CD4-positive, alpha-beta T cell treated with Interleukin-1 beta for 1 hour (primary cell): Measurements from ENCODE around the gene NOX5.
"Not testable (repeated sequence)": the region's sequence is repeated elsewhere in the genome, so short reads cannot be mapped to it uniquely, and the experiment has no call there.

Source experiments
- DNase-seq, 2 donors: peaks; one replicate each; pipeline ENCODE4 v3.0.0-alpha.2; 2020 to 2022

The NOX5 gene

GRCh38 chr15:69060744-69061143 is 46.2 kb downstream of the NOX5 start:
- DNase-seq = peak in 1 of 2 donors; percentile 14

DNA sequence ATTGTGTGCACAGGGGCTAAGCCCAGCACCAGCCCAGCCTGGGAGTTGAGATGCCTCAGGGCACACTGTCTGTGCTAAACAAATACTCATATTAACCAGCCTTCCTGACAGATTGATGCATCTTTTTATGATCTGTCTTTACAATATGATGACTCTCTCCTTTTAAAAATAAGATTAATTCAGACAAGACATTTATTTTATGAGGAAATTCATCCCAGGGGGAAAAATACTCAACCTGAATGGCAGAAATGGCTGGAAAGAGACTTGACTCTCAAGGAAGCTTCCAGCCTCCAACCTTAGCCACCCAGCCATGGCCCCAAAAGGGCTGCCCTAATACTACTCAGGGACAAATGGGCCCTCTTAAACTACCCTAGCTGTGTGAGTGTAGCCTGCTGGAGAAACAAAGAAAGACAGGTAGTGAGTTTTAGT is 46.9 kb downstream of the NOX5 start:
- no peak for DNase-seq

DNA sequence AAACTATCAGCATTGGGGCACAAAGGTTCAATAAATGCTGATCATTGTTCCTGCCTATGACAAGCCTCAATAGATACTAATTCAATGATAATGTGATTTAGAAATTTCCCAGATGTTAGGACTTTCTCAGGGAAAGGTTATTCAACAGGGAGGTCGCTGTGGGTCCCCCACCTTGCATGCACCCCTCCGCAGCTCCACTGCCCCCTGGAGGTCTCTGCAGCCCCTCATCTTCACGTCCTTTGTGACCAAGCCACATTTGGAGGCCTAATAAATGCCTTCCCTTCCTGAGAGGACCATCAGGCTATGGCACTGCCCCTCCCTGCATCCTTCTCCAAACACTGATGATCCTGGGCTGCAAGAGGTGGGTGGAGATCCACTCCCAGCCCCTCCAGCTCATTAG is 50.2 kb downstream of the NOX5 start:
- no peak for DNase-seq

DNA sequence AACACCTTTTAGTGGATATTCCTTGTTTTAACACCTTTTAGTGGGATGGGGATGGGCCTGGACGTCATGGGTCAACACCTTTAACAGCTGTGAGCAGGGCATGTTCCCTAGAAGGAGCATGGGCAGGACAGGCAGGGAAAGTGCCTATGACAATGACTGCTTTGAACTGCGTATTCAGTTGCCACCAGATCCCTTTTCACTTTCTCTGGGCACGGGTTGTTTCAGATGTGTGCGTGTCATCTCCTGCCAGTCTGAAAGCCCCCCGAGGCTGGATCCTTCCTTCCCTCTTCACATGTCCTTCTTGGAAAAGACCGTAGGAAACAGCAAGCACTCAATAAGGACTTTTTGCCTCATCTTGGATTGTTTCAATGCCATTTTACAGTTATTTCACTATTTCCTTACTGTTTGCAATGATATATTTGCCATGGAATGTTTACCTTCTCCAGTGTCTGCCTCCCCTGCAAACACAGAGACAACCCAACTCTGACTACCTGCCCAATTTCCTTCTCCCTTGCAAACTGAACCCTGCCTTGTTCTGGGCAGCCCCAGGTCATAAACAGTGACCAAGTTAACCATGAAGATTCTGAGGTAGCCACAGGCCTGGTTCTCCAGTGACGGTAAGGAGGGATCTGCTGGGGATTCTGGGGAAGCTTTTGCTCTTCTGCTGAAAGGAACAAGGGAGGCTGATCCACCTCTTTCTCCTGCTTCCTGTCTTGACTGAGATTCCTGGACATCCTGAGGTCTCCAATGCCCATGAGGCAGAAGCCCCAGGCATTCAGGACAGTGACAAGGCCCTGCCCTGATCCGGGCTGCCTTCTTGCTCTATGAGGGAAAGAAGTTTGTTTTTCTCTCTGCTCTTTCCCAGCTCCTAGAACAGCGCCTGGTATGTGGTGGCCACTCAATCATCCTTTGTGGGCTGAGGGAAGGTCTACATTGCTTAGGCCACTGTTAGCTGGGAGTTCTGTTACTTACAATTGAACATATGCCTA is 51.8 kb downstream of the NOX5 start:
- no peak for DNase-seq

- no peak for DNase-seq
Observed at GRCh38 chr15:69067296-69067695, 52.8 kb downstream of the NOX5 start.

DNA sequence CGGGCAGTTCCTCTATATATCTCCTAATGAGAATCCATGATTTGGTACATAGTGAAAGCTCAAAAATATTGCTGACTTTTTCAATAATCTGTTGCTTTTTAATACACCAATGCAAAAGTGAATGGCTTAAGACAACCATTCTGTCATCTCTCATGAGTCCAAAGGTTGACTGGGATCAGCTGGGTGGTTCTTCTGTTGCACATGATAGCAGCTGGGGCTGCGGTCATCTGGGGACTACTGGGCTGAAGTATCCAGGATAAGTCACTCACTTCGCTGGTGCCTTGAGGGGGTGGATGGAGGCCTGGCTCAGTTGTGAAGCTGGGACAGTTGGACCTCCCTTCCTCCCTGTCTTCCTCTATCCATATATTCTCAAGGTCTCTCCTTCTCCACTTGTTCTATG is 53.7 kb downstream of the NOX5 start:
- no peak for DNase-seq

- DNase-seq = not testable (repeated sequence)
Observed at GRCh38 chr15:69069290-69069689, 54.8 kb downstream of the NOX5 start.

DNA sequence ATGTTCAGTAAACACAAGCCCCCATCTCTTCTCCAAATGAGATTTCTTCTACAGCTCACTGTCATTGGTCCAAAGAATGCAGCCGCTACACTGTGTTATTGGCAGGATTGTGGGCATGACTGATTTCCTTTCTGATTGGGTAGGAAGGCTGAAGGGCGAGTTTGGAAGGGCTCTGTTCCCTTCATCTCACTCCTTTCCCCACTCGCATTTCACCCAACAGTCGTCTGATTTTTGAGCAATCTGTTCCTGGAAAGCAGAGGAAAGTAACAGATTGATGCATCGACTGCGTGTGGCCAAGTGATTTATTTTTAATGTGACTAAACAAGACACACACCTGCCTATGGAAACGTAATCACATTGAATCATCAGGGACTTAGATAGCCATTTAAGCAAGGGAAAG is 55.5 kb downstream of the NOX5 start:
- DNase-seq = no peak

- no peak for DNase-seq
Observed at GRCh38 chr15:69070396-69070795, 55.9 kb downstream of the NOX5 start.

GRCh38 chr15:69071260-69071659 is 56.8 kb downstream of the NOX5 start:
- no peak for DNase-seq

- DNase-seq = no peak
Observed at GRCh38 chr15:69072906-69073305, 58.4 kb downstream of the NOX5 start.

- no peak for DNase-seq
Observed at GRCh38 chr15:69074001-69074842, 59.7 kb downstream of the NOX5 start.

GRCh38 chr15:69074843-69075224 is 60.3 kb downstream of the NOX5 start:
- DNase-seq = no peak

- no peak for DNase-seq
Observed at GRCh38 chr15:69075440-69075839, 60.9 kb downstream of the NOX5 start.

- no peak for DNase-seq
Observed at GRCh38 chr15:69076756-69077155, 62.3 kb downstream of the NOX5 start.

GRCh38 chr15:69078638-69079037 is 64.1 kb downstream of the NOX5 start:
- no peak for DNase-seq

- no peak for DNase-seq
Observed at GRCh38 chr15:69080295-69081248, 66.1 kb downstream of the NOX5 start.

GRCh38 chr15:69081310-69082004 is 67.0 kb downstream of the NOX5 start:
- DNase-seq = no peak

DNA sequence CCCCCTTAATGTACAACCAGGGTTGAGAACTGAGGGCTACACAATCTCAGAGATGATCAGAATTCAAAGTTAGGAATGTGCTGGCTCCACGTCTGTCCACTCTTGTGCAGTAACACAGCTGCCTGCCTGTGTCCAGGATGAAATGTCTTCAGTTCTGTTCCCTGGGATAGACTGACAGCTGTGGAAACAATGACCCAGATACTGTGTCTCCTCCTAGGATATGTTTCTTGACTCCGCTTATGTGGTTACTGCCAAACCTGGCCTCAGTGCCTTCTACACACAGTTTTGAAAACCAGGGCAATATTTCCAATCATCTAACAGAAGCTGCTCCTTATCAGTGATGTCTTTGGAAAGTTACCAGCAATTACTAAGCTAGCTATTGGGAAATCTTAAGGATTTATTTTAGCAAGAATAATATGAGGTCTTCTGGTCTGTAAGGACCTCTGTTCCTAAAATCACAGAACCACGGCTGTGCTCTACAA is 67.6 kb downstream of the NOX5 start:
- DNase-seq = no peak

GRCh38 chr15:69082554-69082953 is 68.1 kb downstream of the NOX5 start:
- no peak for DNase-seq

DNA sequence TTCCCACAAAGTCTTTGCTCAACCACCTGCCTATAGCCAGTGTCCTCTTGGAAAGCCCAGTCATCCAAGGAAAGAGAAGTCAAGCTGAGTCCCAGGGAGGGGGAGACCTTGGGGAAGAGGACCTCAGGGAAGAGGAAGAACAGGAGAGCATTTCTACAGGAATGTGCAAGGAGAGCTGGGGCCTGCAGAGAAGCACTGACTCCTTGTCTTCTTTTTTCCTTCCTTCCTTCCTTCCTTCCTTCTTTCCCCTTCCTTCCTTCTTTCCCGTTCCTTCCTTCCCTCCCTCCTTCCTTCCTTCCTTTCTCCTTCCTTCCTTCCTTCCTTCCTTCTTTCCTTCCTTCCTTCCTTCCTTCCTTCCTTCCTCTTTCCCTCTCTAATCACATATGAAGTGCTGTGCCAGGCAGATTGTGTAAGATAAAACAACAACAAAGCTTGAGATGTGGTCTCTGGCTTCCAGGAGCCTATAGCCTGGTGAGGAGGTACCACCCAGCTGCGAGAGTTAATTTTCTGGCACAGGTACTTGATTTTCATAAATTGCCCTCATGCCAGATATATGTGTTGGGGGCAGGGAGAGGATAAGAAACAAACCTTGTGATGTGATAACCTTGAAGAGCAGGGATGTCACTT is 70.0 kb downstream of the NOX5 start:
- no peak for DNase-seq
